Mesodermal cell (in vitro differentiated cells): ENCODE data around the gene AVEN.
"Not testable (repeated sequence)": the region's sequence is repeated elsewhere in the genome, so short reads cannot be mapped to it uniquely, and the experiment has no call there.

Experiments
- H3K27ac ChIP-seq: 2 replicates; pipeline ENCODE4 v1.7.0; 2013; ENCODE audit warnings: mild to moderate bottlenecking, low read depth, low read length, moderate library complexity; ENCODE audit not compliant: severe bottlenecking
- H3K36me3 ChIP-seq: 2 replicates; pipeline ENCODE4 v1.7.1; 2013; ENCODE audit warnings: mild to moderate bottlenecking, low read length, moderate library complexity; ENCODE audit not compliant: control insufficient read depth, insufficient read depth
- H3K4me1 ChIP-seq: one replicate; pipeline ENCODE4 v1.7.1; 2013; ENCODE audit warnings: mild to moderate bottlenecking, low read length; ENCODE audit not compliant: insufficient read depth, control insufficient read depth, poor library complexity, severe bottlenecking
- H3K4me3 ChIP-seq: 2 replicates; pipeline ENCODE4 v1.7.0; 2013; ENCODE audit warnings: low read length, control low read depth, mild to moderate bottlenecking; ENCODE audit not compliant: insufficient read depth, poor library complexity, severe bottlenecking; ENCODE audit errors: extremely low read depth
- H3K9me3 ChIP-seq: 2 replicates; pipeline ENCODE4 v1.7.1; 2013; ENCODE audit warnings: mild to moderate bottlenecking, low read length, moderate library complexity; ENCODE audit not compliant: control insufficient read depth
- WGBS, 2 experiments: methylation state at CpG; one replicate each; pipeline ENCODE4 v1.1.5; 2013; ENCODE audit warnings: missing lambda C conversion rate in 2 of 2; ENCODE audit not compliant: insufficient coverage in 2 of 2; 5-methylcytosine and 5-hydroxymethylcytosine counted together

Gene AVEN

GRCh38 chr15:33834892-33835743, 203.9 kb downstream of the AVEN start:
- no peak overlapping the region for H3K27ac ChIP-seq
- no peaks in the 10 kb centered on the region for H3K36me3 ChIP-seq
- no peaks in the 10 kb centered on the region for H3K9me3 ChIP-seq
- 26 to 32% methylated on average over 5 to 8 of the region's 9 CpGs for WGBS, 2 experiments
- no peak overlapping the region for H3K4me3 ChIP-seq
- no peaks in the 10 kb centered on the region for H3K4me1 ChIP-seq

- Histone ChIP-seq H3K9me3 (no peaks in the 10 kb centered on the region), H3K36me3 (no peaks in the 10 kb centered on the region), H3K4me1 (no peaks in the 10 kb centered on the region), H3K27ac (no peak overlapping the region), H3K4me3 (no peak overlapping the region)
- WGBS, 2 experiments: 74% methylated on average over 4 of the region's 7 CpGs; no CpG with 5 or more reads in 1 of the 2 experiments
Measured at GRCh38 chr15:33831646-33832045, 207.4 kb downstream of the AVEN start.

DNA sequence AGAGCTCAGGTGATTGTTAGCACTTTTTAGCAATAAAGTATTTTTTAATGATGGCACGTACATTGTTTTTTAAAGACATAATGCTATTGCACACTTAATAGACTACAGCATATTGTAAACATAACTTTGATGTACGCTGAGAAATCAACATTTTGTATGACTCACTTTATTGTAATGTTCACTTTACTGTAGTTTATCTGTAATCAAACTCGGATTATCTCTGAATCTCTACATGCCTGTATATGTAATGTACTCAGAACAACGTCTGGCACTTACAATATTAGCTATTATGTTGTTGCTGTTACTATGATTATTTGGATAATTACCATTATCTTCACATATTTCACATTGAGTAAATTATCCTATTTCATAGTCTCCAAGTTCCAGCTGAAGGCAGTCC, 208.7 kb downstream of the AVEN start:
- no CpG with 5 or more reads among the region's 4 CpGs for whole genome bisulfite sequencing, 2 experiments
- no peak overlapping the region for H3K27ac ChIP-seq
- no peaks in the 10 kb centered on the region for H3K9me3 ChIP-seq

DNA sequence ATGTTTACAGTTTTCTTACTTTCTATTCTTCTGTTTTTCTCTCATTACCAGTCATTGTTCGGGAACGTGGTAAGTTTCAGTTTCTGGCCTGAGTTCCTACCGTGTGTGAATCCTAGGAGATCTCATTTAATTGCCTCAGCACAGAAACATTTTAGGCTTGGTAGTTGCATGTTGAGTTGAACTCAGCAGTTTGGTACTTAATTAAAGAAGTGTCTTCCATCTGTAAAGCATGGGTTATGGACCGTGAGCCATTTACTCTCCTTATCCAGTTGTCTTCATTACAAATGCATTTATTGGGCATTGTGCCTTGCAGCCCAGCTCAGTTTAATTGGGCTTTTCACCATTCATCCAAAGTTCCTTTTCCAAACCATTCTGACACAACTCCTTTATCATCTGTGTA, 212.8 kb downstream of the AVEN start:
- no peaks in the 10 kb centered on the region for H3K9me3 ChIP-seq
- H3K4me1 ChIP-seq: no peaks in the 10 kb centered on the region
- H3K4me3 ChIP-seq: no peak overlapping the region
- H3K36me3 ChIP-seq: no peaks in the 10 kb centered on the region
- WGBS, 2 experiments: 83 to 92% methylated on average over 1 to 4 of the region's 4 CpGs
- H3K27ac ChIP-seq: no peak overlapping the region

More for the DNA sequence above, 208.7 kb downstream of the AVEN start:
- Histone ChIP-seq H3K4me3 (no peak overlapping the region), H3K36me3 (no peaks in the 10 kb centered on the region), H3K4me1 (no peaks in the 10 kb centered on the region)

DNA sequence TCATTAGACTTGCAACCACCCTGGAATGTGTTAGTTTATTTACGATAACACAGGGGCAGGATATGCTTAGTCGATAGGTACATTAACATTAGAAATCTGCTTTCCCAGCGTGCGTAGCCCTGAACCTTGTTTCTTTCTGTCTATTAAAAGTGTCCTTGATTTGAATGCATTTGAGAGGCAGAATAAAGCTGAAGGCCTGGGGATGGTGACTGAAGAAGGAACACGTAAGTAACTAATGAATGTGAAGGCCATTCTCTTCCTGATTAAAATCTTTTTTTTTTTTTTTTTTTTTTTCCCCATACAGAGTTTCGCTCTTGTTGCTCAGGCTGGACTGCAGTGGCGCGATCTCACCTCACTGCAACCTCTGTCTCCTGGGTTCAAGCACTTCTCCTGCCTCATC, 213.6 kb downstream of the AVEN start:
- Histone ChIP-seq H3K9me3 (no peaks in the 10 kb centered on the region), H3K27ac (no peak overlapping the region), H3K4me3 (no peak overlapping the region), H3K36me3 (no peaks in the 10 kb centered on the region), H3K4me1 (no peaks in the 10 kb centered on the region)
- WGBS, 2 experiments: 84 to 94% methylated on average over 4 to 7 of the region's 8 CpGs

DNA sequence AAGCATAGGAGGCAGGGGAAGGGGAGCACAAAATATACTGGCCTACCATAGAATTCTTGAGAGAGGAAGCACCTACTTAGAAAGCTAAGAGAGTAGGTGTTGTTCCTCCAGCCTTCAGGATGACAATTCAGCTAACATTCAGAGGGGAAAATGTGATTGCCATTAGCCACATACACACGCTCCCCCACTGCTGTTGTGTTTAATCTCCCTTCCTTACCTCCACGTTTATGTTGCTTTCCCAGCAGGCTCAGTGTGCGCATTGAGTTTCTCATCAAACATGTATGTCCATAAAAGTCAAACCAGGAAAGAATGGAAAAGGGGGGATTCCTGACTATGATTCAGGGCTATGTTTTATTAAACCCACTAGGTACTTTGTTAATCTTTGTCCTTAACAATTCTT, 215.9 kb downstream of the AVEN start:
- Histone ChIP-seq H3K27ac (no peak overlapping the region), H3K9me3 (no peaks in the 10 kb centered on the region), H3K36me3 (no peaks in the 10 kb centered on the region), H3K4me3 (no peak overlapping the region), H3K4me1 (no peaks in the 10 kb centered on the region)
- 60 to 80% methylated on average over 1 of the region's 3 CpGs for WGBS, 2 experiments

DNA sequence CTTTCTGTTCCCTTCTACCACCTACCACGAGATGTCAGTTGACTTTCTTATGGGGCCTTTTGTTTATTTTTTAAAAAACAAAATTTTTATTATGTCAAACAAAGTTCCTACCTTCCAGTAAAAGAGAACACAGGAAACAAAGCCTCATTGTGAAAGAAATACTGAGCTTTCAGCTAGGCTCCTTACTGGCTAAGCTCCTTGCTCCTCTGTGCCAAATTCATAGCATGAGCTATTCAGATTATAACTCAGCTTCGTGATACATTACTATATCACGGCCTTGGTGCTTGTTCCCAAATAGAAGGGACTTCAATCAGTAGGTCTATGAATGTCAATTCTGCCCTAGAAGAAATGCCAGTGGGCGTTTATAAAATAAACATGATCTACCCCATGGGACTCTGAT, 216.5 kb downstream of the AVEN start:
- Histone ChIP-seq H3K4me1 (no peaks in the 10 kb centered on the region), H3K4me3 (no peak overlapping the region), H3K27ac (no peak overlapping the region), H3K9me3 (no peaks in the 10 kb centered on the region), H3K36me3 (no peaks in the 10 kb centered on the region)
- 92 to 100% methylated on average over 2 to 3 of the region's 4 CpGs for whole genome bisulfite sequencing, 2 experiments

DNA sequence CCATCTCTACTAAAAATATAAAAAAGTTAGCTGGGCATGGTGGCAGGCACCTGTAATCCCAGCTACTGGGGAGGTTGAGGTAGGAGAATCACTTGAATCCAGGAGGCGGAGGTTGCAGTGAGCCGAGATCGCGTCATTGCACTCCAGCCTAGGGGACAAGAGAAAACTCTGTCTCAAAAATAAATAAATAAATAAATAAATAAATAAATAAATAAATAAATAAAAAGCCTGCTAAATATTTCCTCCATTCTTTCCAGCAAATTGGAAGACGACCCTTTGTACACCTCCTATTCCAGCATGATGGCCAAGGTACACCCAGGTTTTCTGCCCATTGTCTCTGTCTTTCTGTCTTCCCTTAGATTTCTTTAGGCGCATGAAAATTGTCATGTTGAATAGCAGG, 219.5 kb downstream of the AVEN start:
- WGBS, 2 experiments: 93 to 94% methylated on average over 2 of the region's 6 CpGs
- not testable (repeated sequence) for H3K27ac ChIP-seq, H3K4me3 ChIP-seq, H3K9me3 ChIP-seq, H3K36me3 ChIP-seq, H3K4me1 ChIP-seq
